Neural cell (in vitro differentiated cells): Measurements from ENCODE around the gene UCP2. TPM values are rescaled to one million over a fixed set of nuclear protein-coding genes. Genes with fewer than 3 reads are reported as not detected.

Source experiments
- H2AFZ ChIP-seq: fragments of 200-600, 300-800 bp; sonication (generic), shearing (Covaris generic); 2 replicates; pipeline ENCODE4 v1.6.0; 2014; ENCODE audit warnings: low read depth, mild to moderate bottlenecking, antibody characterized with exemption, low read length, moderate library complexity
- H3F3A ChIP-seq: fragments of 200-600 bp; shearing (Covaris generic); 2 replicates; pipeline ENCODE4 v1.6.1; 2016; ENCODE audit warnings: mild to moderate bottlenecking, moderate library complexity, mixed read lengths, antibody characterized with exemption, low read length; ENCODE audit not compliant: insufficient read depth, poor library complexity, severe bottlenecking
- H3K27ac ChIP-seq: fragments of 200-600, 300-800 bp; sonication (generic), shearing (Covaris generic); 2 replicates; pipeline ENCODE4 v1.5.1; 2014; ENCODE audit warnings: mild to moderate bottlenecking, low read length, moderate library complexity
- H3K27me3 ChIP-seq: fragments of 300-800, 200-600 bp; sonication (generic), shearing (Covaris generic); 2 replicates; pipeline ENCODE4 v1.6.0; 2014; ENCODE audit warnings: mild to moderate bottlenecking, low read depth, low read length, moderate library complexity; ENCODE audit not compliant: insufficient read depth
- H3K36me3 ChIP-seq: fragments of 300-800, 200-600 bp; sonication (generic), shearing (Covaris generic); 2 replicates; pipeline ENCODE4 v1.5.1; 2014; ENCODE audit warnings: mild to moderate bottlenecking, antibody characterized with exemption, low read length, moderate library complexity; ENCODE audit not compliant: insufficient read depth
- H3K4me2 ChIP-seq: fragments of 300-800, 200-600 bp; sonication (generic), shearing (Covaris generic); 2 replicates; pipeline ENCODE4 v1.6.0; 2014; ENCODE audit warnings: mild to moderate bottlenecking, low read length
- H3K4me3 ChIP-seq: fragments of 300-800, 200-600 bp; sonication (generic), shearing (Covaris generic); 2 replicates; pipeline ENCODE4 v1.5.1; 2014; ENCODE audit warnings: mild to moderate bottlenecking, low read length, moderate library complexity
- H3K79me2 ChIP-seq: fragments of 200-600 bp; shearing (Covaris generic); replicated peaks from 2 replicates; pipeline ENCODE4 v1.6.0; 2014; ENCODE audit warnings: mild to moderate bottlenecking, low read length, moderate library complexity; ENCODE audit not compliant: insufficient read depth
- H3K9ac ChIP-seq: fragments of 300-800, 200-600 bp; sonication (generic), shearing (Covaris generic); 2 replicates; pipeline ENCODE4 v1.6.1; 2016; ENCODE audit warnings: mild to moderate bottlenecking, low read length, mixed read lengths
- H3K9me2 ChIP-seq: fragments of 200-600 bp; shearing (Covaris generic); 2 replicates; pipeline ENCODE4 v1.6.1; 2016; ENCODE audit warnings: mild to moderate bottlenecking, low read length, mixed read lengths; ENCODE audit not compliant: insufficient read depth
- H3K9me3 ChIP-seq: fragments of 200-600, 300-800 bp; sonication (generic), shearing (Covaris generic); 2 replicates; pipeline ENCODE4 v1.6.1; 2016; ENCODE audit warnings: mild to moderate bottlenecking, mixed run types, low read length, moderate library complexity, mixed read lengths
- H4K20me1 ChIP-seq: fragments of 200-600 bp; shearing (Covaris generic); 2 replicates; pipeline ENCODE4 v1.6.1; 2016; ENCODE audit warnings: mild to moderate bottlenecking, mixed run types; ENCODE audit not compliant: insufficient read depth
- EP300 ChIP-seq: fragments of 450-650 bp; conservative IDR thresholded peaks from 2 replicates; pipeline ENCODE4 v1.6.1; 2014; ENCODE audit warnings: antibody characterized with exemption, mild to moderate bottlenecking, moderate library complexity; ENCODE audit not compliant: poor library complexity, severe bottlenecking
- EZH2 ChIP-seq: fragments of 200-600, 300-800 bp; shearing (Covaris generic), sonication (generic); IDR thresholded peaks from 2 replicates; pipeline ENCODE4 v1.6.1; 2014; ENCODE audit warnings: antibody characterized with exemption, low read length, borderline replicate concordance, mild to moderate bottlenecking; ENCODE audit not compliant: insufficient read depth, poor library complexity, severe bottlenecking
- MXI1 ChIP-seq: fragments of 450-650 bp; conservative IDR thresholded peaks from 2 replicates; pipeline ENCODE4 v1.6.1; 2014; ENCODE audit warnings: antibody characterized with exemption, mild to moderate bottlenecking; ENCODE audit not compliant: poor library complexity, severe bottlenecking
- POLR2AphosphoS5 ChIP-seq: IDR thresholded peaks from 2 replicates; pipeline ENCODE4 v1.6.1; 2012
- RAD21 ChIP-seq: fragments of 450-650 bp; conservative IDR thresholded peaks from 2 replicates; pipeline ENCODE4 v1.6.1; 2014; ENCODE audit warnings: antibody characterized with exemption, mild to moderate bottlenecking, moderate library complexity
- SMC3 ChIP-seq: fragments of 450-650 bp; conservative IDR thresholded peaks from 2 replicates; pipeline ENCODE4 v1.6.1; 2014; ENCODE audit warnings: antibody characterized with exemption, mild to moderate bottlenecking, moderate library complexity; ENCODE audit not compliant: poor library complexity
- TAF1 ChIP-seq: IDR thresholded peaks from 2 replicates; pipeline ENCODE4 v1.6.1; 2012; ENCODE audit warnings: low read depth
- polyA plus RNA-seq: library from polyadenylated mRNA; depleted of rRNA; stranded (reverse); fragments of >200 nt; gene quantifications from 2 replicates; pipeline ENCODE4 v1.2.3, GENCODE V29; 2014
- TF ChIP-seq, protein P1 (sequence below): fragments of 450-650 bp; IDR thresholded peaks from 2 replicates; pipeline ENCODE4 v1.5.1; 2014; ENCODE audit warnings: antibody characterized with exemption, mild to moderate bottlenecking, moderate library complexity; ENCODE audit not compliant: poor library complexity, severe bottlenecking
- TF ChIP-seq, protein P2 (sequence below): IDR thresholded peaks from 2 replicates; pipeline ENCODE4 v1.6.1; 2012; ENCODE audit warnings: borderline replicate concordance

Gene UCP2
- polyA plus RNA-seq, 1 donor from 2014 or later, result not detected

DNA sequence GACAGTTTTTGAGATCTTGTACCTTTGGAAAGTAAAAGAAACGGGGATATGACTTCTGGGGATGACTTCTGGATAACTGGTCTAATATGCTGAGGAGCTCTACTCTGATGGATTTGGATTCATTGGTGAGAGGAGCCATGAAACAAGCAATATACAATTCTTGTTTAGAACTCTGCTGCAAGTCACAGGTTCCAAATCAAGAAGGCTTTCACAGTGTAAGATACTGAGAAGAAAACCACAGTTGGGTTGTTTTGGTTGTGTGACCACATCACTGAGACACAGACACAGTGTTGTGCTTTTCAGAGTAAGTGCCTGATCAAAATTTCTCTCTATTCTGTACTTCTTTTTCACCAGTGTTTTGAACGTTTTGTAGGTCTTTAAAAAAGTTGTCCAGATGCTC is 13.1 kb upstream of the UCP2 start:
- H4K20me1 ChIP-seq, result no peaks in the 10 kb centered on the region
- H3F3A ChIP-seq, result no peaks in the 10 kb centered on the region
- no peak overlapping the region for H3K9ac ChIP-seq
- no peak overlapping the region for H2AFZ ChIP-seq
- H3K27me3 ChIP-seq, result no peaks in the 10 kb centered on the region
- H3K4me2 ChIP-seq, result no peak overlapping the region
- H3K27ac ChIP-seq, result no peak overlapping the region
- TF ChIP-seq POLR2AphosphoS5 (no peak), RAD21 (no peak), EZH2 (no peak), MXI1 (no peak), EP300 (no peak), TAF1 (no peak), SMC3 (no peak)
- TF ChIP-seq, protein P1, sequence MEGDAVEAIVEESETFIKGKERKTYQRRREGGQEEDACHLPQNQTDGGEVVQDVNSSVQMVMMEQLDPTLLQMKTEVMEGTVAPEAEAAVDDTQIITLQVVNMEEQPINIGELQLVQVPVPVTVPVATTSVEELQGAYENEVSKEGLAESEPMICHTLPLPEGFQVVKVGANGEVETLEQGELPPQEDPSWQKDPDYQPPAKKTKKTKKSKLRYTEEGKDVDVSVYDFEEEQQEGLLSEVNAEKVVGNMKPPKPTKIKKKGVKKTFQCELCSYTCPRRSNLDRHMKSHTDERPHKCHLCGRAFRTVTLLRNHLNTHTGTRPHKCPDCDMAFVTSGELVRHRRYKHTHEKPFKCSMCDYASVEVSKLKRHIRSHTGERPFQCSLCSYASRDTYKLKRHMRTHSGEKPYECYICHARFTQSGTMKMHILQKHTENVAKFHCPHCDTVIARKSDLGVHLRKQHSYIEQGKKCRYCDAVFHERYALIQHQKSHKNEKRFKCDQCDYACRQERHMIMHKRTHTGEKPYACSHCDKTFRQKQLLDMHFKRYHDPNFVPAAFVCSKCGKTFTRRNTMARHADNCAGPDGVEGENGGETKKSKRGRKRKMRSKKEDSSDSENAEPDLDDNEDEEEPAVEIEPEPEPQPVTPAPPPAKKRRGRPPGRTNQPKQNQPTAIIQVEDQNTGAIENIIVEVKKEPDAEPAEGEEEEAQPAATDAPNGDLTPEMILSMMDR, result no peak
- TF ChIP-seq, protein P2, sequence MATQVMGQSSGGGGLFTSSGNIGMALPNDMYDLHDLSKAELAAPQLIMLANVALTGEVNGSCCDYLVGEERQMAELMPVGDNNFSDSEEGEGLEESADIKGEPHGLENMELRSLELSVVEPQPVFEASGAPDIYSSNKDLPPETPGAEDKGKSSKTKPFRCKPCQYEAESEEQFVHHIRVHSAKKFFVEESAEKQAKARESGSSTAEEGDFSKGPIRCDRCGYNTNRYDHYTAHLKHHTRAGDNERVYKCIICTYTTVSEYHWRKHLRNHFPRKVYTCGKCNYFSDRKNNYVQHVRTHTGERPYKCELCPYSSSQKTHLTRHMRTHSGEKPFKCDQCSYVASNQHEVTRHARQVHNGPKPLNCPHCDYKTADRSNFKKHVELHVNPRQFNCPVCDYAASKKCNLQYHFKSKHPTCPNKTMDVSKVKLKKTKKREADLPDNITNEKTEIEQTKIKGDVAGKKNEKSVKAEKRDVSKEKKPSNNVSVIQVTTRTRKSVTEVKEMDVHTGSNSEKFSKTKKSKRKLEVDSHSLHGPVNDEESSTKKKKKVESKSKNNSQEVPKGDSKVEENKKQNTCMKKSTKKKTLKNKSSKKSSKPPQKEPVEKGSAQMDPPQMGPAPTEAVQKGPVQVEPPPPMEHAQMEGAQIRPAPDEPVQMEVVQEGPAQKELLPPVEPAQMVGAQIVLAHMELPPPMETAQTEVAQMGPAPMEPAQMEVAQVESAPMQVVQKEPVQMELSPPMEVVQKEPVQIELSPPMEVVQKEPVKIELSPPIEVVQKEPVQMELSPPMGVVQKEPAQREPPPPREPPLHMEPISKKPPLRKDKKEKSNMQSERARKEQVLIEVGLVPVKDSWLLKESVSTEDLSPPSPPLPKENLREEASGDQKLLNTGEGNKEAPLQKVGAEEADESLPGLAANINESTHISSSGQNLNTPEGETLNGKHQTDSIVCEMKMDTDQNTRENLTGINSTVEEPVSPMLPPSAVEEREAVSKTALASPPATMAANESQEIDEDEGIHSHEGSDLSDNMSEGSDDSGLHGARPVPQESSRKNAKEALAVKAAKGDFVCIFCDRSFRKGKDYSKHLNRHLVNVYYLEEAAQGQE, result no peak
- H3K9me3 ChIP-seq, result no peaks in the 10 kb centered on the region
- no peaks in the 10 kb centered on the region for H3K9me2 ChIP-seq
- H3K36me3 ChIP-seq, result no peaks in the 10 kb centered on the region
- no peak overlapping the region for H3K4me3 ChIP-seq
- H3K79me2 ChIP-seq, result no peaks in the 10 kb centered on the region

DNA sequence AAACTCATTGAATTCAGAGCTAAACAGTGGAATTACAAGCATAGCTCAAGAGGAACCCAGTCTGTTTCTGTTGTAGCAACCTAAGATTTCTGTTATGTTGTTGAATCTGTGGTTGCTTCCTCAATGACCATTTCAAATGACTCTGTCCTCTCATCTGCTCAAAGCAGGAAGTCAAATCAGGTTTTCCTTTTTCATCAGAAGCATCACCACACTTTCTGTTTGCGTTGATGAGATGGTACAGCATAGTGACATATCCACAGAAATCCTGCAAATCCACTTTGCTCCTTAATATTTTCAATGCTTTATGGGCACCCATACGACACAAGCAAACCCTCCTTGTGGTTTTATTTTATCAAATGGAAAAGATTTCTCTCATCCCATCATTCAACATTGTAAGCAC is 12.6 kb upstream of the UCP2 start:
- H3K36me3 ChIP-seq, result no peaks in the 10 kb centered on the region
- no peak overlapping the region for H3K9ac ChIP-seq
- no peaks in the 10 kb centered on the region for H3K9me2 ChIP-seq
- no peaks in the 10 kb centered on the region for H3K79me2 ChIP-seq
- no peak overlapping the region for H3K27ac ChIP-seq
- no peak overlapping the region for H3K4me2 ChIP-seq
- H3K9me3 ChIP-seq, result no peaks in the 10 kb centered on the region
- TF ChIP-seq RAD21 (no peak), POLR2AphosphoS5 (no peak), TAF1 (no peak), EZH2 (no peak), SMC3 (no peak), EP300 (no peak), MXI1 (no peak)
- TF ChIP-seq, protein P2, result no peak
- TF ChIP-seq, protein P1, result no peak
- no peak overlapping the region for H2AFZ ChIP-seq
- no peaks in the 10 kb centered on the region for H3F3A ChIP-seq
- no peaks in the 10 kb centered on the region for H3K27me3 ChIP-seq
- H4K20me1 ChIP-seq, result no peaks in the 10 kb centered on the region
- H3K4me3 ChIP-seq, result no peak overlapping the region
